ENCODE results near the gene DNAI1.

GRCh38 chr9:34564617-34565016 is 106.0 kb downstream of the DNAI1 start:
- no peak for TF ChIP-seq CTCF (IDR thresholded peaks at IDR 0.05; ENCODE audit: borderline replicate concordance, extremely low read depth, low read length, poor library complexity, severe bottlenecking)
- no peak for TF ChIP-seq EZH2 (IDR thresholded peaks at IDR 0.05; ENCODE audit: borderline replicate concordance, low read depth, low read length, severe bottlenecking)

Data from DND-41 (cell line).